HepG2 (cell line): ENCODE measurements around the gene CYSLTR2. TPM values are rescaled to one million over a fixed set of nuclear protein-coding genes. Genes with fewer than 3 reads are reported as not detected.

Source experiments
- ATAC-seq: fragments of 200-7000 bp; cut with Tn5 transposase; 3 replicates; pipeline ENCODE4 v1.9.1; 2020; ENCODE audit warnings: mild to moderate bottlenecking, moderate library complexity
- BruUV-seq: library from RNA; stranded (reverse); fragments of 400-500 nt; replicated peaks from 2 replicates; lab custom pipeline; 2021; lab: Mats Ljungman, UMichigan
- CTCF ChIA-PET: fragments of 300-600 bp; formaldehyde crosslinking; extraction: SDS; loops from one replicate; lab custom pipeline; 2021; ENCODE audit warnings: low total read pairs, inconsistent platforms, low intra/inter-chr PET ratio; lab: Yijun Ruan, JAX
- POLR2A ChIA-PET: fragments of 350-600 bp; sonication (Branson Sonifier 250); formaldehyde crosslinking; loops from one replicate; lab custom pipeline; 2020; ENCODE audit warnings: antibody characterized with exemption, inconsistent platforms; lab: Yijun Ruan, JAX
- DNase-seq: peaks from one replicate; pipeline ENCODE4 v3.0.0-alpha.2; 2015; ENCODE audit warnings: low spot score
- FAIRE-seq: peaks from 3 replicates; lab custom pipeline; 2011; peaks lifted over from hg19 to GRCh38; lab: Jason Lieb, UNC
- H2AFZ ChIP-seq: one replicate; pipeline ENCODE4 v1.6.1; 2011; ENCODE audit warnings: low read length, inconsistent platforms
- H3K27ac ChIP-seq: fragments of 300-600 bp; 3 replicates; pipeline ENCODE4 v1.8.0; 2011; ENCODE audit warnings: mixed run types, mild to moderate bottlenecking, mixed read lengths, low read length, inconsistent platforms; ENCODE audit not compliant: insufficient read depth; ENCODE audit errors: extremely low read length
- H3K27me3 ChIP-seq, 2 experiments: fragments of 200-600 bp in 1 of 2; 2 replicates in 1 of 2; 3 replicates in 1 of 2; pipeline versions ENCODE4 v1.6.0 to v1.8.0; 2011; ENCODE audit warnings: low read length in 2 of 2, mild to moderate bottlenecking in 2 of 2, moderate library complexity in 2 of 2, inconsistent platforms in 1 of 2; ENCODE audit not compliant: insufficient read depth in 2 of 2, control insufficient read depth in 1 of 2
- H3K36me3 ChIP-seq, 2 experiments: fragments of 200-600 bp in 1 of 2; replicated peaks in 1 of 2; 2 replicates in 1 of 2; 3 replicates in 1 of 2; pipeline versions ENCODE4 v1.5.1 to v1.8.0; 2011; ENCODE audit warnings: low read length in 2 of 2, inconsistent platforms in 1 of 2; ENCODE audit not compliant: insufficient read depth in 2 of 2, control insufficient read depth in 1 of 2
- H3K4me1 ChIP-seq: 2 replicates; pipeline ENCODE4 v1.5.1; 2012; ENCODE audit warnings: low read length, inconsistent platforms; ENCODE audit not compliant: insufficient read depth
- H3K4me2 ChIP-seq: 2 replicates; pipeline ENCODE4 v1.6.0; 2011; ENCODE audit warnings: low read depth, low read length, inconsistent platforms
- H3K4me3 ChIP-seq, 3 experiments: fragments of 200-600 bp in 1 of 3; sonication (generic), shearing (Covaris generic) in 1 of 3; replicated peaks in 1 of 3; 2 replicates each; pipeline ENCODE4 v1.5.1; 2011 to 2016; ENCODE audit warnings: low read length in 3 of 3, inconsistent platforms in 2 of 3, low read depth in 2 of 3, mild to moderate bottlenecking in 2 of 3, control low read depth in 1 of 3, mixed read lengths in 1 of 3; ENCODE audit not compliant: insufficient read depth in 1 of 3
- H3K79me2 ChIP-seq: one replicate; pipeline ENCODE4 v1.6.1; 2011; ENCODE audit warnings: low read length, inconsistent platforms; ENCODE audit not compliant: insufficient read depth
- H3K9ac ChIP-seq: 2 replicates; pipeline ENCODE4 v1.6.0; 2011; ENCODE audit warnings: mild to moderate bottlenecking, low read depth, low read length, inconsistent platforms; ENCODE audit not compliant: insufficient read depth
- H3K9me3 ChIP-seq: 2 replicates; pipeline ENCODE4 v1.5.1; 2012; ENCODE audit warnings: mild to moderate bottlenecking, low read length
- H4K20me1 ChIP-seq: 2 replicates; pipeline ENCODE4 v1.6.0; 2011; ENCODE audit warnings: inconsistent platforms, mild to moderate bottlenecking, low read length, moderate library complexity; ENCODE audit not compliant: insufficient read depth
- ARNT ChIP-seq: fragments of 450-650 bp; IDR thresholded peaks from 2 replicates; pipeline ENCODE4 v1.6.1; 2017
- CREB1 ChIP-seq, 2 experiments: fragments of 450-650 bp in 1 of 2; IDR thresholded peaks; 2 replicates each; pipeline ENCODE4 v1.6.1; 2016 to 2017; ENCODE audit warnings: control low read depth in 1 of 2, mild to moderate bottlenecking in 1 of 2, missing compliant biosample characterization in 1 of 2, missing genetic modification characterization in 1 of 2
- HIC2 ChIP-seq: sonication (generic); formaldehyde crosslinking; IDR thresholded peaks from 2 replicates; pipeline ENCODE4 v1.9.0; 2022; ENCODE audit warnings: low read depth, missing genetic modification reagents
- HOXA3 ChIP-seq: sonication (generic); formaldehyde crosslinking; IDR thresholded peaks from 2 replicates; pipeline ENCODE4 v1.5.0; 2020; ENCODE audit warnings: missing genetic modification reagents
- PAX8 ChIP-seq: sonication (generic); formaldehyde crosslinking; IDR thresholded peaks from 2 replicates; pipeline ENCODE4 v1.8.0; 2022; ENCODE audit warnings: mild to moderate bottlenecking, missing genetic modification reagents, borderline replicate concordance
- ZFP91 ChIP-seq: sonication (generic); formaldehyde crosslinking; IDR thresholded peaks from 2 replicates; pipeline ENCODE4 v1.9.0; 2022; ENCODE audit warnings: missing genetic modification reagents, mild to moderate bottlenecking, borderline replicate concordance
- ZNF354B ChIP-seq: sonication (generic); formaldehyde crosslinking; IDR thresholded peaks from 2 replicates; pipeline ENCODE4 v1.8.0; 2022; ENCODE audit warnings: mild to moderate bottlenecking, missing genetic modification reagents
- ZNF564 ChIP-seq: sonication (generic); formaldehyde crosslinking; IDR thresholded peaks from 2 replicates; pipeline ENCODE4 v1.8.1; 2023; ENCODE audit warnings: mild to moderate bottlenecking, missing genetic modification reagents
- ZNF792 ChIP-seq: IDR thresholded peaks from 2 replicates; pipeline ENCODE4 v1.6.1; 2016
- WGBS: methylation state at CpG from one replicate; pipeline ENCODE4 v1.1.6; 2017; ENCODE audit warnings: low lambda C conversion rate; 5-methylcytosine and 5-hydroxymethylcytosine counted together
- in situ Hi-C: cut with HindIII; loops from 2 replicates; pipeline ENCODE4 v1.10.0; 2017; ENCODE audit warnings: low pct_unique_long_range_greater_than_20kb; ENCODE audit not compliant: extremely low pct_ligation_motif_present
- intact Hi-C: fragments of 100-400 bp; cut with micrococcal nuclease; formaldehyde crosslinking; loops from one replicate; pipeline ENCODE4 v1.10.0; 2022; ENCODE audit not compliant: unreplicated experiment
- polyA plus RNA-seq, 8 experiments: library from polyadenylated mRNA; depleted of rRNA in 3 of 8; stranded (reverse) in 7 of 8; unstranded in 1 of 8; fragments of >200 nt; fragmentation: Illumina TruSeq in 4 of 8; extraction: Trizol in 4 of 8; gene quantifications; 2 replicates each; pipeline versions ENCODE4 v1.2.1 to v1.2.3, GENCODE V29; 2011 to 2016; ENCODE audit warnings: low read depth in 4 of 8, missing spikeins in 1 of 8, mixed read lengths in 1 of 8; ENCODE audit not compliant: insufficient read depth in 1 of 8
- total RNA-seq, 5 experiments: library from RNA; depleted of rRNA; stranded (reverse); fragments of >200 nt; fragmentation: Illumina TruSeq; extraction: Trizol; gene quantifications; 2 replicates each; pipeline ENCODE4 v1.2.3, GENCODE V29; 2016; ENCODE audit warnings: low read depth in 1 of 5

Gene CYSLTR2
- total and polyA plus RNA-seq, 2 of the 13 experiments (the other 11 are each of a cell fraction or from before 2014, with no cell fraction given) = not detected

GRCh38 chr13:48624016-48624415 lies 29.7 kb upstream of the CYSLTR2 start:
- CTCF ChIA-PET = no interaction called here
- no peaks in the 10 kb centered on the region for H3K79me2 ChIP-seq
- in situ Hi-C loops (no loop called here), intact Hi-C loops (no loop called here)
- peaks cover 45% of the 10 kb centered on the region for H3K4me1 ChIP-seq
- no peak overlapping the region for H3K27ac ChIP-seq
- no peak for DNase-seq
- H2AFZ ChIP-seq = no peak overlapping the region
- POLR2A ChIA-PET = no interaction called here
- no TSS peak for BruUV-seq
- 79% methylated on average over 4 of the region's 4 CpGs for WGBS
- H3K4me2 ChIP-seq = no peak overlapping the region
- H3K27me3 ChIP-seq = no peaks in the 10 kb centered on the region
- FAIRE-seq = no peak
- no peaks in the 10 kb centered on the region for H3K36me3 ChIP-seq
- H3K4me3 ChIP-seq = no peak overlapping the region
- H3K9ac ChIP-seq = no peak overlapping the region
- no peak for ATAC-seq
- H3K9me3 ChIP-seq = peaks cover 32% of the 10 kb centered on the region
- no peaks in the 10 kb centered on the region for H4K20me1 ChIP-seq
- TF ChIP-seq ZFP91 (CRISPR knock-in tag) = no peak
- TF ChIP-seq HIC2 (CRISPR knock-in tag) = no peak
- no peak for TF ChIP-seq CREB1 (IDR thresholded peaks at IDR 0.05)
- no peak for TF ChIP-seq CREB1 (CRISPR knock-in tag; IDR thresholded peaks at IDR 0.05)
- no peak for TF ChIP-seq ZNF354B
- TF ChIP-seq ZNF564 (CRISPR knock-in tag) = no peak
- no peak for TF ChIP-seq PAX8 (CRISPR knock-in tag)
- no peak for TF ChIP-seq HOXA3 (CRISPR knock-in tag)
- no peak for TF ChIP-seq ZNF792 (CRISPR knock-in tag)
- no peak for TF ChIP-seq ARNT
